Measurements from ENCODE around the gene SMAD2. TPM values are rescaled to one million over a fixed set of nuclear protein-coding genes. Genes with fewer than 3 reads are reported as not detected.
"Not testable (repeated sequence)": the region's sequence is repeated elsewhere in the genome, so short reads cannot be mapped to it uniquely, and the experiment has no call there.

Gene SMAD2
- total RNA-seq, 1 experiment from 2014 or later: 167 TPM

DNA sequence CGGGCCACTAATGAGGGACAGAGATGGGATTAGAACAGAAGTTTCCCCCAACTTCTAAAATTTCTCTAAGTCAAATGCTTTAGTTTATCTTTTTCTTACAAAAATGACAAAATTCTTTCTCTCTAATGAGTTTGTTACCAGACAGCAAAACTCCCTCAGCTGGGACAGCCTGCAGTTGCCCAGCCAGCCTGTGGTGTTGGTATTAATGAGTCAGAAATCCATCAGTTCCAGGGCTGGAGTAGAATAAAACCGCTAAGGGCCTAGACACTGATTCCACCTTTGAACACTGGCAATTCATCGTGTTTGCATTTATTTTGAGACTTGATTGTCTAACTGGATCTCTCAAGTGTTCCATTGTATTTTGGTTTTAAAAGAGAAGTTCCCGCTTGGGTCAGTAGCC, 38.3 kb upstream of the SMAD2 start:
- POLR2A ChIA-PET: no interaction called here
- Mint-ChIP-seq H3K36me3 (ENCODE audit: insufficient read depth, unreplicated experiment) (no peaks in the 10 kb centered on the region), H3K27me3 (ENCODE audit: insufficient read depth, unreplicated experiment) (peaks cover 12% of the 10 kb centered on the region), H3K9me3 (ENCODE audit: unreplicated experiment) (no peaks in the 10 kb centered on the region), H3K4me1 (ENCODE audit: insufficient read depth, unreplicated experiment) (peaks cover 6% of the 10 kb centered on the region), H3K4me3 (ENCODE audit: unreplicated experiment) (no peak overlapping the region), H3K27ac (ENCODE audit: low read depth, unreplicated experiment) (no peak overlapping the region)
- intact Hi-C loops (cut with micrococcal nuclease): no loop called here
- no peak for DNase-seq (ENCODE audit: unreplicated experiment)
- CTCF ChIA-PET: interaction anchor here (0.6 to 1.0 kb wide), 5 partner anchors 29 to 1739 kb away, joined by 3 to 4 read pairs (median 3); no protein-coding TSS in a partner anchor
- no TSS peak for BruUV-seq (replicated peaks)
- TF ChIP-seq, protein P1, sequence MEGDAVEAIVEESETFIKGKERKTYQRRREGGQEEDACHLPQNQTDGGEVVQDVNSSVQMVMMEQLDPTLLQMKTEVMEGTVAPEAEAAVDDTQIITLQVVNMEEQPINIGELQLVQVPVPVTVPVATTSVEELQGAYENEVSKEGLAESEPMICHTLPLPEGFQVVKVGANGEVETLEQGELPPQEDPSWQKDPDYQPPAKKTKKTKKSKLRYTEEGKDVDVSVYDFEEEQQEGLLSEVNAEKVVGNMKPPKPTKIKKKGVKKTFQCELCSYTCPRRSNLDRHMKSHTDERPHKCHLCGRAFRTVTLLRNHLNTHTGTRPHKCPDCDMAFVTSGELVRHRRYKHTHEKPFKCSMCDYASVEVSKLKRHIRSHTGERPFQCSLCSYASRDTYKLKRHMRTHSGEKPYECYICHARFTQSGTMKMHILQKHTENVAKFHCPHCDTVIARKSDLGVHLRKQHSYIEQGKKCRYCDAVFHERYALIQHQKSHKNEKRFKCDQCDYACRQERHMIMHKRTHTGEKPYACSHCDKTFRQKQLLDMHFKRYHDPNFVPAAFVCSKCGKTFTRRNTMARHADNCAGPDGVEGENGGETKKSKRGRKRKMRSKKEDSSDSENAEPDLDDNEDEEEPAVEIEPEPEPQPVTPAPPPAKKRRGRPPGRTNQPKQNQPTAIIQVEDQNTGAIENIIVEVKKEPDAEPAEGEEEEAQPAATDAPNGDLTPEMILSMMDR (IDR thresholded peaks at IDR 0.05; ENCODE audit: unreplicated experiment): no peak

DNA sequence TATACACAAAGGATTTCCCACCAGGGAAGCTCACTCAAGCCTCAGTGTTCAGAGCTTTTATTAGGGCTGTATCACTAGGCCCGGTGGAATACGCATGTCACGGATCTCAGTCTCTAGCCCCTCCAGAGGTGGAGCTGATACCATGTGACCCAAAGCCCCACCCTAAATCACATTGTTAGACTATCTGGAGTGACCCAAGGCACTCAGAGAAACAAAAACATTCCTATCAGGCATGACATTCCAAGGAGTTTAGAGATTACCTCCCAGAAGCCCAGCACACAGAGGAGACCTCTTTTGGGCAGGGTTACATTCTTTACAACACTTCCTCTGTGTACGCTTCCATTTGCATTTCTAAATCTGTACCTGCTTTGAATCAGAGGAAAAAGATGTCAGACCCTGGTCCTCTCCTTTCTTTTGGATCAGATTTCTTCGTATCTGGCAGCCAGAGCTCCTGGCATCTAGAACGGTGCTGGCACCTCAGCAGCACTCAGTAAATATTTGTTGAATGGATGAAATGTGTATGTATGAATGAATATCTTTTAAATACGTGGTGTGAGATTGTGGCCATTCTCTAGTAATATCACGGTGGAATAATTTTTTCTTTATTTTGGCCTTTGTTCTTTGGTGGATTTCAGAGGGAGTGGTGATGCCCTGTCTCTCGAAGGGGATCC, 37.7 kb upstream of the SMAD2 start:
- intact Hi-C loops (cut with micrococcal nuclease): no loop called here
- Mint-ChIP-seq H3K36me3 (ENCODE audit: insufficient read depth, unreplicated experiment) (no peaks in the 10 kb centered on the region), H3K4me3 (ENCODE audit: unreplicated experiment) (no peak overlapping the region), H3K9me3 (ENCODE audit: unreplicated experiment) (no peaks in the 10 kb centered on the region), H3K27ac (ENCODE audit: low read depth, unreplicated experiment) (no peak overlapping the region), H3K4me1 (ENCODE audit: insufficient read depth, unreplicated experiment) (peaks cover 6% of the 10 kb centered on the region), H3K27me3 (ENCODE audit: insufficient read depth, unreplicated experiment) (peaks cover 6% of the 10 kb centered on the region)
- BruUV-seq (replicated peaks): no TSS peak
- ChIA-PET CTCF (interaction anchor here (0.6 to 1.0 kb wide), 4 partner anchors 29 to 1739 kb away, joined by 3 to 4 read pairs (median 4); no protein-coding TSS in a partner anchor), POLR2A (interaction anchor here (0.7 kb wide), 1 partner anchor 31 kb away, joined by 3 read pairs; no protein-coding TSS in a partner anchor)
- TF ChIP-seq, protein P1 (IDR thresholded peaks at IDR 0.05; ENCODE audit: unreplicated experiment): no peak
- DNase-seq (ENCODE audit: unreplicated experiment): no peak

DNA sequence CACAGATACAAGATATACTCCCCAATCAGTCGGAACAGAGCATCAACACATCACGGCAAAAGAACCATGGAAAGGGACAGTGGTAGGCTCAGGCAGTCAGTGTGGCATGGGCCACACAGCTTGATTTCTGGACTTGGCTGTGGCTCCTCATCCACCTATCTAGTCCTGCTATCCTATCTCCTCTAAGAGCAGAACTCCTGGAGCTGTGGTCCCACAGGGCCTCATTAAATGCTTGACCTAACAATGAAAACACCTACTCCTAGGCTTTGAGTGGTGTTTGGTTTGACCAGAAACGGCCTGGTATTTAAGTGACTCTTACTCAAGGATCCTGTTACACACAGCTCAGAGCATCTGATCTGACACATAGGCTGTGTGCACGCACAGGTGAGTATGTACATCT, 33.6 kb upstream of the SMAD2 start:
- intact Hi-C loops (cut with micrococcal nuclease): no loop called here
- Mint-ChIP-seq H3K36me3 (ENCODE audit: insufficient read depth, unreplicated experiment) (no peaks in the 10 kb centered on the region), H3K9me3 (ENCODE audit: unreplicated experiment) (peaks cover 7% of the 10 kb centered on the region), H3K4me3 (ENCODE audit: unreplicated experiment) (no peak overlapping the region), H3K4me1 (ENCODE audit: insufficient read depth, unreplicated experiment) (no peaks in the 10 kb centered on the region), H3K27me3 (ENCODE audit: insufficient read depth, unreplicated experiment) (peaks cover 13% of the 10 kb centered on the region), H3K27ac (ENCODE audit: low read depth, unreplicated experiment) (no peak overlapping the region)
- BruUV-seq (replicated peaks): no TSS peak
- POLR2A ChIA-PET: interaction anchor here (0.7 to 0.9 kb wide), 3 partner anchors 23 to 34 kb away, joined by 3 read pairs; no protein-coding TSS in a partner anchor
- TF ChIP-seq, protein P1 (IDR thresholded peaks at IDR 0.05; ENCODE audit: unreplicated experiment): no peak
- no peak for DNase-seq (ENCODE audit: unreplicated experiment)
- CTCF ChIA-PET: no interaction called here

DNA sequence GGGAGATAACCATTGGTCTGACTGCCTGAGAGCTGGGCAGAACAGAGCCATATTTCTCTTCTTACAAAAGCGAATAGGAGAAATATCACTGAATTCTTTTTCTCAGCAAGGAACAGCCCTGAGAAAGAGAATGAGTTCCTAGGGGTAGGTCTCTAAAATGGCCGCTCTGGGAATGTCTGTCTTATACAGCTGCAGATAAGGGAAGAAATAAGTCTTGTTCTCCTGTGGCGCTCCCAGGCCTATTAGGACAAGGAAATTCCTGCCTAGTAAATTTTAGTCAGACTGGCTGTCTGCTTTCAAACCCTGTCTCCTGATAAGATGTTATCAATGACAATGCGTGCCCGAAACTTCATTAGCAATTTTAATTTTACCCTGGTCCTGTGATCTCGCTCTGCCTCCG, 30.5 kb upstream of the SMAD2 start:
- peaks cover 20% of the 10 kb centered on the region for H3K27me3 Mint-ChIP-seq (ENCODE audit: insufficient read depth, unreplicated experiment)
- H3K9me3 Mint-ChIP-seq (ENCODE audit: unreplicated experiment); DNase-seq (ENCODE audit: unreplicated experiment); H3K27ac Mint-ChIP-seq (ENCODE audit: low read depth, unreplicated experiment); H3K4me3 Mint-ChIP-seq (ENCODE audit: unreplicated experiment); CTCF ChIA-PET; H3K36me3 Mint-ChIP-seq (ENCODE audit: insufficient read depth, unreplicated experiment); H3K4me1 Mint-ChIP-seq (ENCODE audit: insufficient read depth, unreplicated experiment); intact Hi-C loops (cut with micrococcal nuclease); BruUV-seq (replicated peaks): not testable (repeated sequence)
- POLR2A ChIA-PET: interaction anchor here (1.8 kb wide), 1 partner anchor 16 kb away, joined by 9 read pairs; no protein-coding TSS in a partner anchor
